Thyroid gland (tissue), 4 donors: Measurements from ENCODE around the gene SELENBP1.

Source experiments
- POLR2A ChIP-seq, 2 donors: fragments of 450-650 bp; IDR thresholded peaks; one replicate each; pipeline ENCODE4 v1.6.1; 2017; ENCODE audit warnings: antibody characterized with exemption in 2 of 2, mild to moderate bottlenecking in 2 of 2, moderate library complexity in 1 of 2
- TF ChIP-seq, protein P1 (sequence below), 6 experiments: fragments of 200-600 bp in 3 of 6; fragments of 450-650 bp in 3 of 6; sonication (generic) in 3 of 6; IDR thresholded peaks; one replicate each; pipeline ENCODE4 v1.5.1; 2016 to 2019; ENCODE audit warnings: antibody characterized with exemption in 6 of 6, mild to moderate bottlenecking in 2 of 6, inconsistent platforms in 1 of 6, moderate library complexity in 1 of 6

DNA sequence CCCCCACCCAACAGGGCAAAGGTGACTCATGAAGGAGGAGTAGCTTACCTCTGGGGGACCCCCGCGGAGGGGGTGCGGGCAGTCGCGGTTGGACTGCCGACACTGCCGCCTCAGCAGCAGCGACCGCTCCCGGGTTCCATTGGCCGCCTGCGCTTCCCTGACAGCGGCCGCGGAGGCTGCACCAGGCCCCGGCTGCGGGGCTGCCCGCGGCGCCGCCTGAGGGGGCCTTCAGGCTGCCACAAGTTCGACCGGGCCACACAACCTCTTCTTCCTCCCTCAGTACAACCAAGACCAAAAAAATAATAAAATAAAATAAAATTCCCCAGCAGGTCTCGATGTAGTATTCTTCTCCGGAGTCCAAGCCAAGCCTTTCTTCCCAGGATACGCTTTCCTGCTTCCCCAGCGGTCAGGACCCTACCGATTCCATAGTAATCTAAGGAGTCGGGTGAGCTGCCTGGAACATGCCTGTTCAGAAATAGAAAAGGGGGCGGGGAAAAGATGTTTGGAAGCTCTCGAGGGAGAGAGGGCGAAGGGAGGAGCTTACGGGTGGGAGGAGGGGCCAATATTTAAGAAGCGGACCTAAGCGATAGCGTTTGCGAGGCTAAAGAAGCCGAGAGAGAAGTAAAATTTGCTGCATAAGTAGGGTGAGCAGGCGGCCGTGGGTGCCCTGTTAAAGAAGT lies 45.1 kb downstream of the SELENBP1 start, which contains the start of gene PI4KB:
- peak in 1 of 2 donors; percentile 60 for TF ChIP-seq POLR2A (IDR thresholded peaks at IDR 0.05)
- TF ChIP-seq, protein P1, sequence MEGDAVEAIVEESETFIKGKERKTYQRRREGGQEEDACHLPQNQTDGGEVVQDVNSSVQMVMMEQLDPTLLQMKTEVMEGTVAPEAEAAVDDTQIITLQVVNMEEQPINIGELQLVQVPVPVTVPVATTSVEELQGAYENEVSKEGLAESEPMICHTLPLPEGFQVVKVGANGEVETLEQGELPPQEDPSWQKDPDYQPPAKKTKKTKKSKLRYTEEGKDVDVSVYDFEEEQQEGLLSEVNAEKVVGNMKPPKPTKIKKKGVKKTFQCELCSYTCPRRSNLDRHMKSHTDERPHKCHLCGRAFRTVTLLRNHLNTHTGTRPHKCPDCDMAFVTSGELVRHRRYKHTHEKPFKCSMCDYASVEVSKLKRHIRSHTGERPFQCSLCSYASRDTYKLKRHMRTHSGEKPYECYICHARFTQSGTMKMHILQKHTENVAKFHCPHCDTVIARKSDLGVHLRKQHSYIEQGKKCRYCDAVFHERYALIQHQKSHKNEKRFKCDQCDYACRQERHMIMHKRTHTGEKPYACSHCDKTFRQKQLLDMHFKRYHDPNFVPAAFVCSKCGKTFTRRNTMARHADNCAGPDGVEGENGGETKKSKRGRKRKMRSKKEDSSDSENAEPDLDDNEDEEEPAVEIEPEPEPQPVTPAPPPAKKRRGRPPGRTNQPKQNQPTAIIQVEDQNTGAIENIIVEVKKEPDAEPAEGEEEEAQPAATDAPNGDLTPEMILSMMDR (IDR thresholded peaks at IDR 0.05): peak in 3 of 6 experiments; percentile 14 to 19 (median 17)
